ENCODE results near the gene CEP112. TPM values are rescaled to one million over a fixed set of nuclear protein-coding genes. Genes with fewer than 3 reads are reported as not detected.

CEP112 gene
- polyA plus RNA-seq, 1 donor: 4.4 TPM

DNA sequence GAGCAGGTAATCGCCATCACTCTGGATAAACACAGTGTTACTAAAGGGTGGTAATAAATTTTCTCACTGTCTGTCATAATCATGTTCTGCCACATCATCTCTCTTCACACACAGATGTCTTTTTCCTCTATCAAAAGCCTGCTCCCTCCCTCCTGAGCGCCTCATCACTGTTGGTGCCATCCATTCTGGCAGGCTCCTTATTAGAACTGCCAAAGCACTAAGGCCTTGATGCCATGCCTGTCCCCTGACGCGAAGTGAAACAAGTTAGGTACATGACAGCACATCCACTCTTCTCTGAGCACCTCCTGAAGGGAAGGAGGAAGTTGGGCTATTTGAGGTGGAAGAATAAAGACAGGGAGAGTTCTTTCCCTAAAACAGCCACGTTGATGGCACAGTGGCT, 592.3 kb downstream of the CEP112 start:
- no peak for DNase-seq
- WGBS (ENCODE audit: insufficient coverage, low lambda C conversion rate): no CpG with 5 or more reads among the region's 5 CpGs
- no peaks in the 10 kb centered on the region for H3K9me3 ChIP-seq (ENCODE audit: control insufficient read depth, low read depth, low read length)

DNA sequence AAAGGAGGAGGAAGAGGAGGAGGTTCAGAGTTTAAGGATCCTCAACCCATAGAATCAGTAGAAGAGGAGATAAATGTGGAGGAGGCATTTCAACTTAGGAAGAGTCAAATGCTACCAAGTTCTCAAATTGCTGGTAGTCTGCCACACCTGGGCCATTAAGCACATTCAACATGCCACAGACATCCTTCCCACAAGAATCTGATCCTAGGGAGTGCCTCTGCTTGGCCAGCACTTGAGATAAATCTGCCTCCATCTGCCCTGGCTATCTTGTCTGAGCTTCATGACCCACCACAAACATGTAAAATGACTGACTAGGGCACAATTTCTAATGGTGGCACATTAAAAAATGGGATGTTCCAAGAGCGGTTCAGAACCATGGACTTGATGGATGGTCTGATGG, 593.2 kb downstream of the CEP112 start:
- Histone ChIP-seq H3K4me3 (ENCODE audit: low read length) (no peak overlapping the region), H3K36me3 (ENCODE audit: control insufficient read depth, insufficient read depth, low read length) (no peaks in the 10 kb centered on the region), H3K27ac (ENCODE audit: low read length) (no peak overlapping the region), H3K27me3 (ENCODE audit: control insufficient read depth, insufficient read depth, low read length) (no peaks in the 10 kb centered on the region), H3K4me1 (ENCODE audit: control insufficient read depth, insufficient read depth, low read length) (no peaks in the 10 kb centered on the region), H3K9me3 (ENCODE audit: control insufficient read depth, low read depth, low read length) (no peaks in the 10 kb centered on the region)
- WGBS (ENCODE audit: insufficient coverage, low lambda C conversion rate): no CpG with 5 or more reads among the region's 1 CpG
- no peak for DNase-seq

More for the DNA sequence above, 592.3 kb downstream of the CEP112 start:
- Histone ChIP-seq H3K36me3 (ENCODE audit: control insufficient read depth, insufficient read depth, low read length) (no peaks in the 10 kb centered on the region), H3K27ac (ENCODE audit: low read length) (no peak overlapping the region), H3K4me1 (ENCODE audit: control insufficient read depth, insufficient read depth, low read length) (no peaks in the 10 kb centered on the region), H3K27me3 (ENCODE audit: control insufficient read depth, insufficient read depth, low read length) (no peaks in the 10 kb centered on the region), H3K4me3 (ENCODE audit: low read length) (no peak overlapping the region)

DNA sequence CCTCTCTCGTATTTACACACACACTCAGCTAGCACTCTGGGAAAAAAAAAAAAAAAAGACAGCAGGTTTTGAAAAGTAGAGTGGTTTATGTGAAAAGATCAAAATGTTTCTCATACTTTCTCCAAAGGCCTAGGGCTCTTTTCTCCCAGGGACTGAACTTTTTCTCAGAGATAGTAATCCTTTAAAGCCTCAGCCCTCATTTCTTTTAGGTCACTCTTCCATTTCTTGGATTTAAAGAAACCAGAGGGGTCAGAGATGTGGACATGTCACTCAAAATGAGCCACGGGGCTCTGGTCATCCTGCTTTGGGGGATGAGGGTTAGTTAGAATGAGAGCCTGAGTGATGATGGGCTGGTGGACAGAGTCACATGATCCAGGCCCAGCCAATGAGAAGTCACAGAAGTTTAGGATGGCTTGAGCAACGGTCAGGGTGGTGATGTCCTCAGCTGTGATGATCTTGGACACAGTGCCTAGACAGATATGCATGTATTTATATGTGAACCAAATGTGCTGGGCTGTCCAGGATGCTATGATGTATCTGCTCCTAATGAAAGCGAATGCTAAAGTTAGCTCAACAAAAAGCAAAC, 596.8 kb downstream of the CEP112 start:
- Histone ChIP-seq H3K27me3 (ENCODE audit: control insufficient read depth, insufficient read depth, low read length) (no peaks in the 10 kb centered on the region), H3K27ac (ENCODE audit: low read length) (no peak overlapping the region), H3K36me3 (ENCODE audit: control insufficient read depth, insufficient read depth, low read length) (no peaks in the 10 kb centered on the region), H3K4me1 (ENCODE audit: control insufficient read depth, insufficient read depth, low read length) (no peaks in the 10 kb centered on the region), H3K4me3 (ENCODE audit: low read length) (no peak overlapping the region), H3K9me3 (ENCODE audit: control insufficient read depth, low read depth, low read length) (no peaks in the 10 kb centered on the region)
- 60% methylated on average over 1 of the region's 4 CpGs for WGBS (ENCODE audit: insufficient coverage, low lambda C conversion rate)
- DNase-seq: no peak

DNA sequence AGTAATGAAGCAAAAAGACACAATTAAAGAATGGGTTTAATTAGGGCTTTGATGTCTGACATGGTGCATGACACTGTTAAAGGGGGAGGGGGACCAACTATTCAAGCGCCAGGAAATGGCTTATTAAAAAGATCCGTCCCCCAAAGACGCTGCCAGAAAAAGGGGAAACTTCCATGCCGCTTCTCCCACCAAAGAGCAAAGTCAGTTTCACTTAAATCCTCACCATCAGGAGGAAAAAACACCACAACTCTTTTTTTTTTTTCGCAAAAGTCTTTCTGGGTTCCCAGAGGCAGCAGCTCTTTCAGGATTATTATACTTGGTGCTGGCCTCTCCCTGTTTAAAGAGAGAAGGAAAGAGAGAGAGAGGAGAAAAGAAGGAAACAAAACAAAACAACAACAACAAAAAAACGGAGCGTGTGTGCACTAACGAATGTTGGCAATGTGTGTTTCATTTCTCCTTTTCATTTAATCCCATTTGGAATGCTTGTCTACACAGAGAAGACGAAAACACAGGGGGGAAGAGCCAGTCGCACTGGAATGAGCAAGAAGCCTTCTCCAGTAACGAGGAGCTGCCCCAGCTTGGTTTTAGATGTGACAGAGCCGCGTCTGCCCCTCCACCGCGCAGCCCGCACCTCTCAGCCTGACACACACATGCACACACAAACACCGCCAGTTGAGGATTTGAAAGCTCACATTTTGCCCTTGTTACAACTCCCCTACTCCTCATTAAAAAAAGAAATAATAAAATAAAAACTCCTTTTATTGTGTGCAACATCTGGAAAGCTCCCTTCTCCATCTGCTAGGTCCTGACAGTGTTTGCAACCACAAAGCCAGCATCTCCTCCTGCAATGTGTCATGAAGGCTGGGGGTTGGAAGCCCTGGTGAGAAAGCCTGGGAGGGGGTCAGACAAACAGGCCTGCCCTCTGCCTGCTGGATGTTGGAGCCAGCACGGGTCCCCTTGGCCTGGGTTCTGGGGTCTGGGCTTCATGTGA, 597.8 kb downstream of the CEP112 start:
- H3K4me1 ChIP-seq (ENCODE audit: control insufficient read depth, insufficient read depth, low read length): peaks cover 6% of the 10 kb centered on the region
- H3K9me3 ChIP-seq (ENCODE audit: control insufficient read depth, low read depth, low read length): no peaks in the 10 kb centered on the region
- no peaks in the 10 kb centered on the region for H3K27me3 ChIP-seq (ENCODE audit: control insufficient read depth, insufficient read depth, low read length)
- WGBS (ENCODE audit: insufficient coverage, low lambda C conversion rate): no CpG with 5 or more reads among the region's 18 CpGs
- no peak for DNase-seq
- H3K4me3 ChIP-seq (ENCODE audit: low read length): no peak overlapping the region
- H3K36me3 ChIP-seq (ENCODE audit: control insufficient read depth, insufficient read depth, low read length): no peaks in the 10 kb centered on the region
- H3K27ac ChIP-seq (ENCODE audit: low read length): no peak overlapping the region

DNA sequence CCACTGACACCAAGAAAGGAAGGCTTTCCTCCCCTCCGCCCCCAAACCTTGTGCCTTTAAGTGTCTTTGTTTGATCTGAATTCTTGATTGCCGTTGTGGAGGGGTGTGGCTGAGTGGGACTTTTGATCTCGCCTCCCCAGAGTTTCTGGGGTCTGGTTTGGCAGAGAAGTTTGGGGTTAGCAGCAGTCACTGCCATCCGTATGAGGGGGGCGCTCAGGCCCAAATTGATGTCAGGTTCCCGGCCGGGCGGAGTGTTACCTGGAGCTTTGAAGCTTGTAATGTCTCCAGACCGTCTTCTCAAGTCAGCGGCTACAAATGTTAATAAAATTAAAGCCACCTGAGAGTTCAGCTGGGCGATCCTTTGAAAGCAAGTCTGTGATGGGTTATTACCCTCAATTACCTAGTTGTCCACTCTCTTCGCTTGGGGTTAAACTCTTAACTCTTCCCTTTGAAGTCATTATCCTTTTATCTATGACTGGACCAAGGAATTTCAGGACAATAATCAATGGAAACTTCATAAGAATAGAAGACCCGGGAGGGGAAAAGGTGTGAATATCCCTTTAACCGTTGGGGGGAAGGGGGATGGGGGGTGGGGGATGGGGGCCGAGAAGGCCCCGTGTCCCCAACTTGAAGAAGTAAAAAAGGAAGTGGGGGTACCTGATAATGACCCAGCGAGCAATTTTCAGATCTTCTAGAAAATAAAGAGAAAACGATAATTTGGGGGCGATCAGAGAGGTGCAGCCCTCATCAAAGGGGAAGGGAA, 598.7 kb downstream of the CEP112 start:
- H3K4me3 ChIP-seq (ENCODE audit: low read length): no peak overlapping the region
- H3K4me1 ChIP-seq (ENCODE audit: control insufficient read depth, insufficient read depth, low read length): peaks cover 13% of the 10 kb centered on the region
- WGBS (ENCODE audit: insufficient coverage, low lambda C conversion rate): 40% methylated on average over 3 of the region's 19 CpGs
- H3K27me3 ChIP-seq (ENCODE audit: control insufficient read depth, insufficient read depth, low read length): no peaks in the 10 kb centered on the region
- no peaks in the 10 kb centered on the region for H3K9me3 ChIP-seq (ENCODE audit: control insufficient read depth, low read depth, low read length)
- no peak for DNase-seq
- no peaks in the 10 kb centered on the region for H3K36me3 ChIP-seq (ENCODE audit: control insufficient read depth, insufficient read depth, low read length)
- no peak overlapping the region for H3K27ac ChIP-seq (ENCODE audit: low read length)

DNA sequence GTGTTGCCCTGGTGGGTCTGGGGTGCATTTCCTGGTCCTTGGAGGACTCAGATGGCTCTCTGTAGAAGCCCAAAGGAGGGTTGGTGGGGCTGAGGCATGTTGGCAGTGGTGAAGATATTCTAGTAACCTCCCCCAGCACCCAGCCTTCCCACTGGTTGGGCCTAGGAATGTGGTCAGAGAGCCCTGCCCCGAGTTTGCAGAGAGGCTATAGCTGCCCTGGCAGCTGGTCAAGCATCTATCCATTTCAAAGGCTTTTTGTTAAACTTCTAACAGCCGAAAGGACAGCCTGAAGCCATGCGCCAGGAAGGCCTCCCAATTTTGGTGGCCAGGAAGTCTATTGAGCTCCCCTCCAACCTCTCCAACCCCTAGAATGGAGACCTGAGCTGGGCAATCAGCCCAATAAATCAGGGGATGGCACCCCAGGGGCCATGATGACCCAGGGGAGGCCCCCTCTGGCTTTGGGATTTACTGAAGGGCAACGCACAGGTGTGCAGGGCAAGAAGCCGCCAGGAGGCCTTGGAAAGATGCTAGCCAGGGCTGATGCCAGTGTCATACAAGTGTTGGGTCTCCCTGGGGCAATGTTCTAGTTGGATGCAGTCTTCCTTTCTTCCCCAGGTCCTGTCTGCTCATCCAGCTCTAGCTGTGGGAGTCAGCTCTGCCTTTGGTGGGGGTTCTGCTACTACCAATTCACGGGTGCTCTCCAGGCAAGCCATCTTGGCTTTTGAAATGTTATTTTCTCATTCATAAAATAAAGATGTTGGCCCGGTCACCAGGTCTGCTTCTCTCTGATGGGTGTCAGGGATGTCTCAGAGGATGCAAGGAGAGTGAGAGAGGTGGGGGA, 599.6 kb downstream of the CEP112 start:
- Histone ChIP-seq H3K9me3 (ENCODE audit: control insufficient read depth, low read depth, low read length) (no peaks in the 10 kb centered on the region), H3K27me3 (ENCODE audit: control insufficient read depth, insufficient read depth, low read length) (no peaks in the 10 kb centered on the region), H3K27ac (ENCODE audit: low read length) (no peak overlapping the region), H3K4me3 (ENCODE audit: low read length) (no peak overlapping the region), H3K36me3 (ENCODE audit: control insufficient read depth, insufficient read depth, low read length) (no peaks in the 10 kb centered on the region), H3K4me1 (ENCODE audit: control insufficient read depth, insufficient read depth, low read length) (peaks cover 21% of the 10 kb centered on the region)
- no CpG with 5 or more reads among the region's 7 CpGs for WGBS (ENCODE audit: insufficient coverage, low lambda C conversion rate)
- DNase-seq: no peak

DNA sequence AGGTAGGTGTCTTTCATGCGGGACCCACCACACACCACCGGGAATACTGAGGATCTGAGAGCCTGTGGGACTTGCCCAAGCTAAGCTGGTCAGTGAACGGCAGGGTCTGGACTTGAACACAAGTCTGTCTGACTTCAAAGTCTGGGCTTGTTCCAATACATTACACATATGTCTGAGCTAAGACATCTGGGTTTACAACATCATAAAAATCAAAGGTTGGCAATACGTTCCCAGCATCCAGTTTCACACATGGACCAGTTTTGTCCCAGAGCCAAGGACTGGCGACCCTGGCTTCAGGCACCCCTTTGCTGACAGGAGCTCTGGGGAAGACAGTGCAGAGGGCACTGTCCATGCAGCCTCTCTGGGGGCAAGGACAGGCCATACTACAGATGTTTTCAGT, 602.6 kb downstream of the CEP112 start:
- H3K9me3 ChIP-seq (ENCODE audit: control insufficient read depth, low read depth, low read length): no peaks in the 10 kb centered on the region
- no CpG with 5 or more reads among the region's 5 CpGs for WGBS (ENCODE audit: insufficient coverage, low lambda C conversion rate)
- DNase-seq: peak in 1 of 2 donors; percentile 62

DNA sequence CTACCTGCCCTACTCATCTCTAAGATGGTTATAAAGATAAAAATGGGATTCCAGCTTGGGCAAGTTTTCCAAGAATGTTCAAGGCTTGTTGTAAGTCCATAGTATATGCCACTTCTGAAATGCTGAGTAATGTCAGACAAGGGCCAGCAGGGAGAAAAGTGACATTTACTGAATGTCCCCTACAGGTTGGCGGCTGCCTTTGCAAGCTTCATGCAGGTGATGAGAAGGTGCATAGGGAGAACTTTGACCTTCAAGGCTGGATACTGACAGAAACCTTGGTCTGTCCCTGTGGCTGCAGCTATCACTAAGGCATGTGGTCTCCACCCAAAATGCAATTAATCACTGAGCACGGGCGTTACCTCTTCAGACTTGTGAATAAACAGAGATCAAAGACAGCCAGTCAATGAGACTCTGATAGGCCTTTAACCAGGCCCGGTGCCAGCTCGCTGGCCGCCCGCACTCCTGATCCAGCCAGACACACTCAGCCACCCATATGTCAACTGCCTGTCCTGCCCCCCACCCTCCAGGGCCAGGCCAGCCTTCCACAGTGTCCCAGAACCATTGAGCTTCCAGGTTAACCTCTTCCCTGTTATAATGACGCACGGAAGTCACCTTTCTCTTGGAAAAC, 603.6 kb downstream of the CEP112 start:
- WGBS (ENCODE audit: insufficient coverage, low lambda C conversion rate): no CpG with 5 or more reads among the region's 9 CpGs
- Histone ChIP-seq H3K4me1 (ENCODE audit: control insufficient read depth, insufficient read depth, low read length) (peaks cover 32% of the 10 kb centered on the region), H3K4me3 (ENCODE audit: low read length) (no peak overlapping the region), H3K36me3 (ENCODE audit: control insufficient read depth, insufficient read depth, low read length) (no peaks in the 10 kb centered on the region), H3K27ac (ENCODE audit: low read length) (peak overlapping the region; percentile 65), H3K27me3 (ENCODE audit: control insufficient read depth, insufficient read depth, low read length) (no peaks in the 10 kb centered on the region), H3K9me3 (ENCODE audit: control insufficient read depth, low read depth, low read length) (no peaks in the 10 kb centered on the region)
- peak; percentile 87 to 95 for DNase-seq

More for the DNA sequence above, 602.6 kb downstream of the CEP112 start:
- peaks cover 32% of the 10 kb centered on the region for H3K4me1 ChIP-seq (ENCODE audit: control insufficient read depth, insufficient read depth, low read length)
- H3K36me3 ChIP-seq (ENCODE audit: control insufficient read depth, insufficient read depth, low read length): no peaks in the 10 kb centered on the region
- no peaks in the 10 kb centered on the region for H3K27me3 ChIP-seq (ENCODE audit: control insufficient read depth, insufficient read depth, low read length)
- H3K27ac ChIP-seq (ENCODE audit: low read length): peak overlapping the region; percentile 65
- no peak overlapping the region for H3K4me3 ChIP-seq (ENCODE audit: low read length)

DNA sequence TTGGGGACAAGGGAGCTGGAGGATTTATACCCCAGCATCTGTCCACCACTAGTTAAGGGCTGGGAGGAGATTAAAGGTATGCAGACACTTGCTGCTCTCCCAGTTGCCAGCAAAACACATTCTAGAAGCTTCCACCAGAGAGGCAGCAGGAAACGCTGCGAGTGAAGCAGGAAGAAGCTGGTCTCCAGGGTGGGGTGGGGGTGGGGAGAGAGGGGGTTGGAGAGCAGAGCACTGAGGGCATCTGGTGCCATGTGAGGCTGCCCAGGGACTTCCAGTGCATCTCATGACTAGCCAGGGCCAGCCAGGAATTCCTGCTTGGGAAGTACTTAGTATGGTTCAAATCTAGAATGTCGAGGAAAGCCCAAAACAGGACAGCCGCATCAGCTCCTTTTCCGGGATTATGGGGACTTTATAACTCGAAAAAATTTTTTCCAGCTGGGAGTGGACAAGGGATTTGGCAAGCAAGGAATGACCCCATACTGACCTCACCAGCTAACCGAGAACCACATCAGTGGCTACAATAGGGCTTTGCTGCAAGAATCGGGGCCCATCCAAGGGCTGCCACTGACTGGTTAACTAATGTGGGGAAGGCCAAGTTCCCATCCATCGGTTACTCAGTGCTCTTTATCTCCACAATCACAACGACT, 604.3 kb downstream of the CEP112 start:
- WGBS (ENCODE audit: insufficient coverage, low lambda C conversion rate): no CpG with 5 or more reads among the region's 10 CpGs
- Histone ChIP-seq H3K36me3 (ENCODE audit: control insufficient read depth, insufficient read depth, low read length) (no peaks in the 10 kb centered on the region), H3K9me3 (ENCODE audit: control insufficient read depth, low read depth, low read length) (no peaks in the 10 kb centered on the region), H3K4me3 (ENCODE audit: low read length) (no peak overlapping the region), H3K27ac (ENCODE audit: low read length) (peak overlapping the region; percentile 65), H3K4me1 (ENCODE audit: control insufficient read depth, insufficient read depth, low read length) (peaks cover 32% of the 10 kb centered on the region), H3K27me3 (ENCODE audit: control insufficient read depth, insufficient read depth, low read length) (no peaks in the 10 kb centered on the region)
- DNase-seq: no peak
